GM19025 (cell line): Measurements from ENCODE around the gene ACE.
"Not testable (repeated sequence)": the region's sequence is repeated elsewhere in the genome, so short reads cannot be mapped to it uniquely, and the experiment has no call there.

Source experiments
- ATAC-seq: cut with Tn5 transposase; IDR thresholded peaks from one replicate; pipeline ENCODE4 v1.9.1; 2021; ENCODE audit warnings: mild to moderate bottlenecking, low read depth, moderate library complexity; ENCODE audit not compliant: unreplicated experiment

Gene ACE

DNA sequence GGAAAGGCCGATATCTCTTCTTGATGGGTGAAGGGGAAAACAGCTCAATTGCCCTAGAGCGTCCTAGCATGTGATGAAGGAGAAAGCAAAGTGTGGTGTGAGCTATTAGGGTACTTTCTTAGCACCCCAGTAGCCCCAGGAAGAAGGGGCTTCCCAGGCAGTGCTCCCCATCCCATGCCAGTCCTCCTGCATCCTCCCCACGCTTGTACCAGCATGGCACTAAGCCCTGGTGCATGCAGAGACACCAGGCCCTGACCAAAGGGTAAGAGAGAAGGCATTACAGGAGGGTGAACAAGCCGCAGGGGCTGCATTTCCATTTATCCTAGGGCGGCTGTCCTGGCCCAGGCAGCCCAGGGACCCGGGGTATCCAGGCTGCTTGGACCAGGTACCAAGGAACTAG lies 33.8 kb upstream of the ACE start:
- no peak for ATAC-seq

- ATAC-seq, result no peak
Observed at GRCh38 chr17:63444457-63444856, 32.4 kb upstream of the ACE start.

GRCh38 chr17:63445065-63445464 lies 31.8 kb upstream of the ACE start:
- no peak for ATAC-seq

GRCh38 chr17:63445571-63445953 lies 31.3 kb upstream of the ACE start:
- no peak for ATAC-seq

GRCh38 chr17:63445954-63446752 lies 30.7 kb upstream of the ACE start, which contains the start of gene CYB561:
TSS of gene CYB561 (minus strand) at chr17:63446306. CDS start at chr17:63437547, 8,759 bp downstream.
- ATAC-seq, result peak; percentile 58

GRCh38 chr17:63446753-63447470 lies 29.9 kb upstream of the ACE start:
- peak; percentile 10 for ATAC-seq

DNA sequence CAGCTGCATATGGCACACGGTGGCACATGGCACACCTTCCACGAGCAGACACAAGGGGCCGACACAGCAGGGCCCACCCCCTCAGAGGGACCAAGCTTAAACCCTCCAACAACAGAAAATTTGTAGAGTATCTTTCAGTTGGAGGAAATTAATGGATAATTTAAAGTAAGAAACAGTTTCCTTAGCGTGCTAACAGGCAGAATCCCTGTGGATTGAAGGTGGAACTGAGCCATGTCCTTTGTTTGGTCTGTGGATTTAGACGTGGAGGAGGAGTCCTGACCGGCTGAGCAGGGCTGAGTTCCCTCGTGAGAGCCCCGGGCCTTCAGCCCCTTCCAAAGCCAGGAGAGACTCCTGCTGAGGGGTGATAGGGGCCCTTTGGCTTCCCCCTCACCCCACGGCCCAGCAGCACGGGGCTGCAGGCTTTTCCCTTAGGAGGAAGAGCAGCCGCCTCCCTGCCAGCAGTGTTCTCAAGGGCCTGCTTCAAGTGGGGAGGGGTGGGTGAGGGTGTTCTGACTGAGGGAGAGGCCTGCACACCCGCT lies 29.3 kb upstream of the ACE start:
- no peak for ATAC-seq

GRCh38 chr17:63448655-63449054 lies 28.2 kb upstream of the ACE start:
- no peak for ATAC-seq

- no peak for ATAC-seq
Observed at GRCh38 chr17:63450551-63450950, 26.3 kb upstream of the ACE start.

GRCh38 chr17:63451150-63451549 lies 25.7 kb upstream of the ACE start:
- ATAC-seq, result no peak

GRCh38 chr17:63452046-63452961 lies 24.6 kb upstream of the ACE start:
- no peak for ATAC-seq

- no peak for ATAC-seq
Observed at GRCh38 chr17:63452962-63453551, 23.8 kb upstream of the ACE start.

- ATAC-seq, result not testable (repeated sequence)
Observed at GRCh38 chr17:63454357-63454756, 22.5 kb upstream of the ACE start.

DNA sequence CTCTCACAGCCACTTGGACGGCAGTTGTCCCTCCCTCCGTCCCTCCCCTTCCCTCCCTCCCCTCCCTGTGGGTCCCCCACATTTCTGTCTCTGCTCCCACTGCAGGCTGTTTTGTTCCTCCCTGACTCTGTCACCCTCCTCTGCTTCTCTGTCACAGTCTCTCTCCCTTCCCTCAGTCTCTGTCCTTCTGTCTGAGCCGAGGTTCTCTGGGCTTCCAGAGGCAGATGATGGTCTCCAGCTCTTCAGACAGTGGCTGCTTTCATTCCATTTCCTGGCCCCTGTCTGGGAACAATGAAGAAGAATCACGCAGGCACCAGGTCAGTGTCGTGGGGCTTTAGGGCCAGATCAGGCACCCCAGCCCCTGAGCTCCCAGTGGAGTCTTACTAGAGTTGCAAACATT lies 21.9 kb upstream of the ACE start:
- ATAC-seq, result no peak

DNA sequence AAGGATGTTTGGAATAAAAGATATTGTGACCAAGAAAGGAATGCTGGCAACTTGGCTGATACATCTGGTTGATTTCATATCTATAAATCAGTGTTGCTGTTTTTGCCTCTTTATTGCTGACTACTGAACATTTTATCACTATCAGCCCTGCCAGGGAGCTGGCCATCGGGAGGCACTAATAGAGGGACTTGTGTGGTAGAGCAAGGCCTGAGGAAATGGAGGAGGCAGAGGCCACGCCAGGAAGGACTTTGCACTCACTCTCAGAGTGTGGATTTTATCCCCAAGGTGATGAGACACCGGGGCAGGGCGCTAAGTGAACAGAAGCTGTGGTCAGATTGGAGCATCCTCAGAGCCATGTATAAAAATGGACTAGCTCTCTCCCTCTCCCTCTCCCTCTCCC lies 21.4 kb upstream of the ACE start:
- ATAC-seq, result no peak

GRCh38 chr17:63458478-63458877 lies 18.4 kb upstream of the ACE start:
- ATAC-seq, result no peak

- no peak for ATAC-seq
Observed at GRCh38 chr17:63460018-63460417, 16.8 kb upstream of the ACE start.

DNA sequence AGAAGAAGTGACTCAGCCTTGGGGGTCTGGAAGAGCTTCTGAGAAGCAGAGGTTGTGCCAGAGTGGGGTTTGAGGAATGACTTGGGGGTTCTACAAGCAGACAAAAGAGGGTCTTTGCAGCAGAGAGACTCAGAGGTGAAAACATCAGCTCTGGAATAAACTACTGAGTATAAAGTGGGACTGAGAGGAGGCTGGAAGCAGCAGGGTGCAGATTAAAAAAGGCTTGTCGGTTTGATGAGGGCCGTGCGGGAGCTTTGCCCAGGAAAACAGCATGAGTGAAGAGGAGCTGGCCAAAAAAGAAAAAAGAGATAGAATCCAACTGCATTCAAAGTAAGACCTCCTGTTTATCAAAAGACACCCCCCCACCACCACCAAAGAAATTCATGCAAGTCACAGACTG lies 13.1 kb upstream of the ACE start:
- no peak for ATAC-seq

GRCh38 chr17:63464691-63465236 lies 12.1 kb upstream of the ACE start:
- no peak for ATAC-seq

GRCh38 chr17:63468099-63468498 lies 8.8 kb upstream of the ACE start:
- not testable (repeated sequence) for ATAC-seq
